HG02588 (cell line): ENCODE measurements around the gene ANXA4.
"Not testable (repeated sequence)": the region's sequence is repeated elsewhere in the genome, so short reads cannot be mapped to it uniquely, and the experiment has no call there.

Experiments used
- ATAC-seq: cut with Tn5 transposase; IDR thresholded peaks from one replicate; pipeline ENCODE4 v1.9.1; 2021; ENCODE audit warnings: mild to moderate bottlenecking, moderate library complexity; ENCODE audit not compliant: unreplicated experiment

ANXA4 gene

GRCh38 chr2:69718338-69718965 lies 23.5 kb upstream of the ANXA4 start:
- no peak for ATAC-seq

DNA sequence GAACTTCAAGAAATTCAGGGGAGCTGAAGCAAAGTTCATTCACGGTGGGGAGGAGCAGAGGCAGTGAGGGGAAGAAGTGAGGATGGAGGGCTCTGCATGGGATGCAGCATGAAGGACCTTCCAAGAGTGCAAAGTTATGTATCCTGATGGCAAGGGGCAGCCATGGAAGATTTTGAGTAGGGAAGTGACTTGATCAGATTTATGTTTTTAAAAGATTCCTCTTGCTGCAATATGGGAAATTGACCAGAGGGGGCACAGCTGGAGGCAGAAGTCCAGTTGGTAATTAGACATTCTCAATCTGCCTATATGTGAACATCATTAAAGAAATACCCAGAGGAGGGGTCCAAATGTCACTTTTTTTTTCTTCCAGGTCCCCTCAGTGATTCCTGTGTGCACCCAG lies 21.5 kb upstream of the ANXA4 start:
- ATAC-seq = no peak

DNA sequence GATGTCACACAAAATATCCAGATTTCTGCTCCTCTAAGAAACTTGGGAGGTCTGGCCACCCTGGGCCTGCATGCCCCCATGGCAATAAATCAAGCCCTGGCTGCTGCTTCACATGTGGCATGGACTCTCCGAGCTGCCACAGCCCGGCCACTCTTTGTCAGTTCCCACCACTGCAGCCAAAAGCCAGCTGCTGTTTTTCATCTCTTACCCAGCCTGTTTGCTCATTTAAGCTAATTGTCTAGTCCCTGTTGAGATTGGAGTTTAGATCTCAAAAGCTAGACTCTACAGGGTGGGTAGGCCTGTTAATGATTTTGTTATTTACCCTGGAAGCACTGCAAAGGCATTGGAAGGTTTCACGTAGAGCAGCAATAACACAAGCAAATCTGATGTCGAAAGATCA lies 20.9 kb upstream of the ANXA4 start:
- no peak for ATAC-seq

- no peak for ATAC-seq
These were observed 18.1 kb upstream of the ANXA4 start for GRCh38 chr2:69723791-69724190.

DNA sequence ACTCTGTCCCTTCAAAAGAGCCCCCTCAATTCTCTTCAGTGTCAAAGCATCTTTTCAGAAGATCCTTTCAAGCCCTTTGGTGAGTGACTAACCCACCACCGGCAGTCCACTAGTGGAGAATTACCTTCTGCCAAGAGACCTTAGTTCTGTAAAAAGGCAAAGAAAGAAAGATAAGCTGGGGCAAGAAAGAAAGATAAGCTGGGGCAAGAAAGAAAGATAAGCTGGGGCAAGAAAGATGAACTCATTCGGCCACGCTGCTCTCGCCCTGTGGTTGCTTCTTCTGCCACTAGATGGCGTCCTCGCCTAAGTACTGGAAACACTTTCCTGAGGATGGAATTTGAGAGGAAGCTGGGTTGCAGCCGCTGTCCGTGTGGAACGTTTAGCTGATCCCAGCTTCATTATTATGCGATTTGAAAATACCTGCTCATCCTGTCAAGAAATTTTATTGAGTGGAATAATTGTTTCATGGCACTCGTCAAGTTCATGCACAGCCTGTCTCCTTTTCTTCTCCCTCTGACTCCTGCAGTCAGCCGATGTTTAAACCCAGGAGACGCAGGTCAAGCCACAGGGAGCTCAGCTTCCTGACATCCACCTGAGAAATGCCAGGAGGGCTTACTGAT lies 17.3 kb upstream of the ANXA4 start:
- peak; percentile 62 for ATAC-seq

GRCh38 chr2:69725706-69726360 lies 16.1 kb upstream of the ANXA4 start:
- no peak for ATAC-seq

GRCh38 chr2:69729266-69729665 lies 12.7 kb upstream of the ANXA4 start:
- no peak for ATAC-seq

GRCh38 chr2:69729781-69730180 lies 12.2 kb upstream of the ANXA4 start:
- no peak for ATAC-seq

GRCh38 chr2:69731147-69731970 lies 10.6 kb upstream of the ANXA4 start:
- ATAC-seq = no peak

DNA sequence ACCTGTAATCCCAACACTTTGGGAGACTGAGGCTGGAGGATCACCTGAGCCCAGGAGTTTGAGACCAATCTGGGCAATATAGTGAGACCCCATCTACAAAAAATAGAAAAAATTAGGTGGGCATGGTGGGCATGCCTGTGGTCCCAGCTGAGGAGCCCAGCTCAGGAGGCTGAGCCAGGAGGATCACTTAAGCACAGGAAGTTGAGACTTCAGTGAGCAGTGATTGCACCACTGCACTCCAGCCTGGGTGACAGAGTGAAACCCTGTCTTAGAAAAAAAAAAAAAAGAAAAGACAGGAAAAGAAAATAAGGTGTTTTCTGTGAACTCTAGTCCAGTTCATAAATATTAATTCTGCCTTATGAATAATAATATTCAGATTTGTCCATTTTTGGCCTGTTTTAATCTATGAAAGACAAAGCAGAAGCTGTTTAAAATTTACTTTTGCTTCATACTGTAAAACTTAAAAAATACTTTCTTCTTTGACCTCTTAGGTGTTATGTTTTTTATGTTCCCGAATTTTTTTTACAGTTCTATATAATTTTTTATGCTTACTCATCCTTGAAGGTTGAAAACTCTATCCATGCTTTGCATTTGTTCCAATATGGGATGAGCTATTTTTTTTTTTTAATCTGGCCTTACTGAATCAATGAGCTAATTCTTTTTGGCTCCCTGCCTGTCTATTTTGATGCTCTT lies 8.4 kb upstream of the ANXA4 start:
- no peak for ATAC-seq

GRCh38 chr2:69734035-69734611 lies 7.8 kb upstream of the ANXA4 start:
- ATAC-seq = no peak

DNA sequence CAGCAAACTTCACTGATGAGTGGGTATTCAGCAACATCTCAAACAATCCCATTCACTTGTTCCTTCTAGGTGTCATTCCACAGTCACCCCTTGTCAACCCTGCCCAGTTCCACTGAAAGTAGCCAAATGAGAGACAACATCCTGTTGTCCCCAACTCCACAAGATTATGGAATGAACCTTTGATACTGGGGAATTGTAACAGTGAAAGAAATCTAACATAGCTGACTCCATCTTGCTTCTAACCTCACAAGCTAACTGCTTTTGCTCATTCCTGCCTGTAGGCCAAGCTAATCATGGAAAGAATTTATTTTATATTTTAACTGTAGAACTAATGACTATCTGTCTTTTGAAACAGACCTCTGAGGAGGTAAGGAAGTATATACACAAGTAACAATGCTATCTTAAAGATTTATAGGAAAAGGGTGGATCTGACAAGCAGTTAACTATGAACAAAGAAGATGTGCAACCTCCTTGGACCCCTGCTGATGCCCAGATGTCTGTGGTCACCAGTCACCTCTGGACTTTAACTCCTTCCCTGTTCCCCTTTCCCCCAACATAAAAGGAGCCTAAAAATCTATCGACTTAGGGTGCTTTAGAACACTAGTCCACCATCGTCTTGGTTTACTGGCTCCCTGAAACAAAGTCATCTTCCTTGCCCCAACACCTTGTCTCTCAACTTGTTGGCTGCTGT lies 6.9 kb upstream of the ANXA4 start:
- ATAC-seq = no peak

GRCh38 chr2:69735686-69736085 lies 6.2 kb upstream of the ANXA4 start:
- ATAC-seq = no peak

DNA sequence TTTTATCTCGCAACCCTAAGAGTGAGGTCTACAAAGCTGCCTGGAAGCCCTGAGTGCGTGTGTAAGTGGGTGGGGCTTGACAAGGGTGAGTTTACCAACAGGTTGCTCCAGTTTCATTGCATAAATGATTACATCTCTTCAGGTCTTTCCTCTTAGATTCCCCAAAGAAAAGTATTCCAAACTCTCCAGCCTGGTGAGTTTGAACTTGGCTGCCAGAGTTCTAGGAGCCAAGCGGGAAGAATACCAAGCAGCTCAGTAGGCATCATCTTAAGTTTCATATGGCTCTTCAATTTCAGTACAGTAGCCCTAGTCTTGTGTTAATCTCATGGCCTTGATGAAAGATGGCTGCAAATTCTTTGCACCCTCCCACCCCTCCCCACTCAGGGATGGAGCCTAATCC lies 3.8 kb upstream of the ANXA4 start:
- not testable (repeated sequence) for ATAC-seq

DNA sequence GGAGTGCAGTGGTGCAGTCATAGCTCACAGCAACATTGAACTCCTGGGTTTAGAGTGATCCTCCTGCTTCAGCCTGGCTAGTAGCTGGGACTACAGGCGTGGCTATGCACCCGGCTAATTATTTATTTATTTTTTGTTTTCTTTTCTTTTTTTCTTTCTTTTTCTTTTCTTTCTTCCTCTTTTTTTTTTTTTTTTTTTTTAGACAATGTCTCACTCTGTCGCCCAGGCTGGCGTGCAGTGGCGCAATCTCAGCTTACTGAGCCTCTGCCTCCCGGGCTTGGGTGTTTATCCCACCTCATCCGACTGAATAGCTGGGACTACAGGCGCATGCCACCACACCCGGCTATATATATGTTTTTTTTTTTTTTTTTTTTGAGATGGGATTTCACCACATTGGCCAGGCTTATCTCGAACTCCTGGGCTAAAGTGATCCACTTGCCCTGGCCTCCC lies 1.4 kb upstream of the ANXA4 start:
- ATAC-seq = no peak

GRCh38 chr2:69741229-69741574 lies 732 bp upstream of the ANXA4 start:
- ATAC-seq = no peak

GRCh38 chr2:69742322-69742952 lies 503 bp downstream of the ANXA4 start:
- ATAC-seq = no peak

- ATAC-seq = no peak
These were observed 1.9 kb downstream of the ANXA4 start for GRCh38 chr2:69743847-69744264.

GRCh38 chr2:69744456-69744855 lies 2.5 kb downstream of the ANXA4 start:
- ATAC-seq = no peak

GRCh38 chr2:69745035-69745434 lies 3.1 kb downstream of the ANXA4 start:
- no peak for ATAC-seq
